Activated CD4-positive, alpha-beta T cell treated with anti-CD3 and anti-CD28 coated beads, Interleukin-2, amount 10 ng/mL, durations not matched to agents 7 days and 5 days (primary cell): ENCODE measurements around the gene TRIOBP. TPM values are rescaled to one million over a fixed set of nuclear protein-coding genes. Genes with fewer than 3 reads are reported as not detected.
A peak's percentile ranks its signal among the peaks of the same experiment; 100 is the strongest.
"Not testable (repeated sequence)": the region's sequence is repeated elsewhere in the genome, so short reads cannot be mapped to it uniquely, and the experiment has no call there.

Experiments
- CTCF ChIA-PET: fragments of 350-600 bp; sonication (Branson Sonifier 250); formaldehyde crosslinking; loops from one replicate; lab custom pipeline; 2021; ENCODE audit warnings: antibody characterized with exemption; lab: Charles Lee
- POLR2A ChIA-PET: fragments of 350-600 bp; sonication (Branson Sonifier 250); formaldehyde crosslinking; loops from one replicate; lab custom pipeline; 2021; ENCODE audit warnings: antibody characterized with exemption; lab: Charles Lee
- DNase-seq: peaks from one replicate; pipeline ENCODE4 v3.0.0-alpha.2; 2020
- H3K27ac Mint-ChIP-seq: one replicate; pipeline ENCODE4 v1.8.0; 2021; ENCODE audit warnings: mild to moderate bottlenecking, moderate library complexity, mixed read lengths
- H3K27me3 Mint-ChIP-seq: one replicate; pipeline ENCODE4 v1.8.0; 2021; ENCODE audit warnings: mixed read lengths
- H3K36me3 Mint-ChIP-seq: one replicate; pipeline ENCODE4 v1.8.0; 2021; ENCODE audit warnings: low read depth, mixed read lengths
- H3K4me1 Mint-ChIP-seq: one replicate; pipeline ENCODE4 v1.8.0; 2021; ENCODE audit warnings: mixed read lengths
- H3K4me3 Mint-ChIP-seq: one replicate; pipeline ENCODE4 v1.8.0; 2021; ENCODE audit warnings: mild to moderate bottlenecking, moderate library complexity, mixed read lengths
- H3K9me3 Mint-ChIP-seq: one replicate; pipeline ENCODE4 v1.8.0; 2021; ENCODE audit warnings: mixed read lengths
- total RNA-seq, 2 experiments: library from RNA; stranded (reverse); gene quantifications; one replicate each; pipeline ENCODE4 v1.2.3, GENCODE V29; 2021

The TRIOBP gene
- total RNA-seq, 2 experiments from 2014 or later, result 44.1 to 53.5 TPM

GRCh38 chr22:37704645-37705044 is 7.8 kb downstream of the TRIOBP start:
- no peaks in the 10 kb centered on the region for H3K9me3 Mint-ChIP-seq
- CTCF ChIA-PET, result interaction anchor here (1.5 to 1.6 kb wide), 2 partner anchors 67 to 112 kb away, joined by 3 to 4 read pairs; no protein-coding TSS in a partner anchor
- POLR2A ChIA-PET, result no interaction called here

GRCh38 chr22:37705205-37705604 is 8.4 kb downstream of the TRIOBP start:
- H3K27ac Mint-ChIP-seq, result no peak overlapping the region
- H3K36me3 Mint-ChIP-seq, result no peaks in the 10 kb centered on the region
- H3K4me1 Mint-ChIP-seq, result no peaks in the 10 kb centered on the region
- no peaks in the 10 kb centered on the region for H3K9me3 Mint-ChIP-seq
- no peaks in the 10 kb centered on the region for H3K27me3 Mint-ChIP-seq
- DNase-seq, result no peak
- ChIA-PET CTCF (interaction anchor here (1.5 to 1.6 kb wide), 2 partner anchors 68 to 113 kb away, joined by 3 to 4 read pairs; no protein-coding TSS in a partner anchor), POLR2A (no interaction called here)
- no peak overlapping the region for H3K4me3 Mint-ChIP-seq

More at GRCh38 chr22:37704645-37705044, 7.8 kb downstream of the TRIOBP start:
- no peak for DNase-seq
- Mint-ChIP-seq H3K4me1 (no peaks in the 10 kb centered on the region), H3K27me3 (no peaks in the 10 kb centered on the region), H3K36me3 (no peaks in the 10 kb centered on the region), H3K27ac (peak overlapping the region; percentile 11), H3K4me3 (no peak overlapping the region)

- CTCF ChIA-PET, result no interaction called here
- POLR2A ChIA-PET, result no interaction called here
- H3K4me1 Mint-ChIP-seq, result no peaks in the 10 kb centered on the region
- H3K9me3 Mint-ChIP-seq, result no peaks in the 10 kb centered on the region
- DNase-seq, result no peak
- no peak overlapping the region for H3K4me3 Mint-ChIP-seq
- H3K36me3 Mint-ChIP-seq, result no peaks in the 10 kb centered on the region
- no peak overlapping the region for H3K27ac Mint-ChIP-seq
- no peaks in the 10 kb centered on the region for H3K27me3 Mint-ChIP-seq
These were observed 12.0 kb downstream of the TRIOBP start for GRCh38 chr22:37708580-37709444.

GRCh38 chr22:37709445-37709765 is 12.6 kb downstream of the TRIOBP start:
- no peak for DNase-seq
- Mint-ChIP-seq H3K27ac (no peak overlapping the region), H3K4me1 (no peaks in the 10 kb centered on the region), H3K4me3 (no peak overlapping the region), H3K36me3 (no peaks in the 10 kb centered on the region), H3K9me3 (no peaks in the 10 kb centered on the region), H3K27me3 (no peaks in the 10 kb centered on the region)
- CTCF ChIA-PET, result no interaction called here
- POLR2A ChIA-PET, result no interaction called here

- Mint-ChIP-seq H3K36me3 (no peaks in the 10 kb centered on the region), H3K27ac (peak overlapping the region; percentile 64), H3K4me1 (no peaks in the 10 kb centered on the region), H3K27me3 (no peaks in the 10 kb centered on the region), H3K9me3 (no peaks in the 10 kb centered on the region), H3K4me3 (no peak overlapping the region)
- POLR2A ChIA-PET, result no interaction called here
- CTCF ChIA-PET, result no interaction called here
- DNase-seq, result no peak
These were observed 13.8 kb downstream of the TRIOBP start for GRCh38 chr22:37710675-37711074.

GRCh38 chr22:37711490-37711889 is 14.6 kb downstream of the TRIOBP start:
- no peaks in the 10 kb centered on the region for H3K4me1 Mint-ChIP-seq
- ChIA-PET POLR2A (no interaction called here), CTCF (interaction anchor here (0.6 to 0.7 kb wide), 4 partner anchors 16 to 683 kb away, joined by 3 to 6 read pairs (median 3); no protein-coding TSS in a partner anchor)
- no peak overlapping the region for H3K4me3 Mint-ChIP-seq
- no peak overlapping the region for H3K27ac Mint-ChIP-seq
- no peaks in the 10 kb centered on the region for H3K36me3 Mint-ChIP-seq
- H3K9me3 Mint-ChIP-seq, result no peaks in the 10 kb centered on the region
- H3K27me3 Mint-ChIP-seq, result no peaks in the 10 kb centered on the region
- DNase-seq, result no peak

GRCh38 chr22:37713761-37714160 is 16.9 kb downstream of the TRIOBP start:
- Mint-ChIP-seq H3K9me3 (no peaks in the 10 kb centered on the region), H3K27ac (no peak overlapping the region), H3K36me3 (no peaks in the 10 kb centered on the region), H3K4me3 (no peak overlapping the region), H3K4me1 (no peaks in the 10 kb centered on the region), H3K27me3 (no peaks in the 10 kb centered on the region)
- POLR2A ChIA-PET, result no interaction called here
- DNase-seq, result no peak
- CTCF ChIA-PET, result no interaction called here

- H3K36me3 Mint-ChIP-seq, result no peaks in the 10 kb centered on the region
- H3K9me3 Mint-ChIP-seq, result no peaks in the 10 kb centered on the region
- no peak for DNase-seq
- no peaks in the 10 kb centered on the region for H3K27me3 Mint-ChIP-seq
- CTCF ChIA-PET, result interaction anchor here (0.6 to 1.3 kb wide), 2 partner anchors 11 to 108 kb away, joined by 3 read pairs; no protein-coding TSS in a partner anchor
- no peak overlapping the region for H3K4me3 Mint-ChIP-seq
- no peak overlapping the region for H3K27ac Mint-ChIP-seq
- H3K4me1 Mint-ChIP-seq, result no peaks in the 10 kb centered on the region
- POLR2A ChIA-PET, result no interaction called here
These were observed 17.8 kb downstream of the TRIOBP start for GRCh38 chr22:37714634-37715033.

- Mint-ChIP-seq H3K27ac (no peak overlapping the region), H3K4me1 (no peaks in the 10 kb centered on the region), H3K36me3 (no peaks in the 10 kb centered on the region), H3K4me3 (no peak overlapping the region), H3K27me3 (no peaks in the 10 kb centered on the region), H3K9me3 (no peaks in the 10 kb centered on the region)
- POLR2A ChIA-PET, result no interaction called here
- CTCF ChIA-PET, result no interaction called here
- DNase-seq, result no peak
These were observed 18.9 kb downstream of the TRIOBP start for GRCh38 chr22:37715760-37716159.

- Mint-ChIP-seq H3K27ac (no peak overlapping the region), H3K9me3 (no peaks in the 10 kb centered on the region), H3K36me3 (no peaks in the 10 kb centered on the region), H3K4me3 (no peak overlapping the region), H3K27me3 (no peaks in the 10 kb centered on the region), H3K4me1 (no peaks in the 10 kb centered on the region)
- no peak for DNase-seq
- POLR2A ChIA-PET, result no interaction called here
- CTCF ChIA-PET, result no interaction called here
These were observed 19.9 kb downstream of the TRIOBP start for GRCh38 chr22:37716708-37717107.

GRCh38 chr22:37717235-37717634 is 20.4 kb downstream of the TRIOBP start:
- H3K9me3 Mint-ChIP-seq, H3K4me3 Mint-ChIP-seq, H3K36me3 Mint-ChIP-seq, POLR2A ChIA-PET, H3K27ac Mint-ChIP-seq, H3K27me3 Mint-ChIP-seq, DNase-seq, CTCF ChIA-PET, H3K4me1 Mint-ChIP-seq: not testable (repeated sequence)

- H3K27me3 Mint-ChIP-seq, CTCF ChIA-PET, DNase-seq, POLR2A ChIA-PET, H3K36me3 Mint-ChIP-seq, H3K4me1 Mint-ChIP-seq, H3K27ac Mint-ChIP-seq, H3K9me3 Mint-ChIP-seq, H3K4me3 Mint-ChIP-seq: not testable (repeated sequence)
These were observed 21.0 kb downstream of the TRIOBP start for GRCh38 chr22:37717746-37718305.

GRCh38 chr22:37725551-37726240 is 28.8 kb downstream of the TRIOBP start:
- H3K4me1 Mint-ChIP-seq, result peaks cover 7% of the 10 kb centered on the region
- H3K36me3 Mint-ChIP-seq, result no peaks in the 10 kb centered on the region
- H3K27me3 Mint-ChIP-seq, result no peaks in the 10 kb centered on the region
- H3K9me3 Mint-ChIP-seq, result no peaks in the 10 kb centered on the region
- H3K4me3 Mint-ChIP-seq, result no peak overlapping the region
- CTCF ChIA-PET, result no interaction called here
- no peak overlapping the region for H3K27ac Mint-ChIP-seq
- DNase-seq, result no peak
- POLR2A ChIA-PET, result no interaction called here
